C4-2B (cell line): ENCODE results near the gene RNF5.
"Not testable (repeated sequence)": the region's sequence is repeated elsewhere in the genome, so short reads cannot be mapped to it uniquely, and the experiment has no call there.

Experiments
- H3K27ac ChIP-seq: fragments of 450-650 bp; 2 replicates; pipeline ENCODE4 v1.5.1; 2017
- CTCF ChIP-seq: fragments of 450-650 bp; conservative IDR thresholded peaks from 2 replicates; pipeline ENCODE4 v1.5.1; 2017; ENCODE audit warnings: mild to moderate bottlenecking
- ZFX ChIP-seq: fragments of 450-650 bp; IDR thresholded peaks from 2 replicates; pipeline ENCODE4 v1.6.1; 2017

Gene RNF5

GRCh38 chr6:32139590-32139989 is 38.6 kb upstream of the RNF5 start:
- TF ChIP-seq ZFX (no peak), CTCF (no peak)
- H3K27ac ChIP-seq, result no peak overlapping the region

- H3K27ac ChIP-seq, result no peak overlapping the region
- TF ChIP-seq ZFX (no peak), CTCF (no peak)
Observed at GRCh38 chr6:32140420-32141046, 37.7 kb upstream of the RNF5 start.

GRCh38 chr6:32144238-32144637 is 34.0 kb upstream of the RNF5 start:
- H3K27ac ChIP-seq, result not testable (repeated sequence)

- TF ChIP-seq CTCF, result no peak
- no peak for TF ChIP-seq ZFX
- no peak overlapping the region for H3K27ac ChIP-seq
Observed at GRCh38 chr6:32146287-32146686, 31.9 kb upstream of the RNF5 start.

- H3K27ac ChIP-seq, result no peak overlapping the region
- TF ChIP-seq ZFX, result no peak
- no peak for TF ChIP-seq CTCF
Observed at GRCh38 chr6:32146687-32147086, 31.5 kb upstream of the RNF5 start.

GRCh38 chr6:32147401-32148132 is 30.6 kb upstream of the RNF5 start:
- TF ChIP-seq ZFX (no peak), CTCF (no peak)
- no peak overlapping the region for H3K27ac ChIP-seq

- no peak overlapping the region for H3K27ac ChIP-seq
- TF ChIP-seq CTCF, result no peak; the same call in 1 of the 2 replicates
- no peak for TF ChIP-seq ZFX
Observed at GRCh38 chr6:32148289-32149091, 29.7 kb upstream of the RNF5 start.
